ENCODE measurements around the gene CHST11.

CHST11 gene

GRCh38 chr12:104462931-104463339, 6.2 kb downstream of the CHST11 start:
- no peak for DNase-seq (ENCODE audit: low read depth)
- TF ChIP-seq CTCF (IDR thresholded peaks at IDR 0.05; ENCODE audit: control insufficient read depth, extremely low read depth, insufficient read depth): no peak
- no peak overlapping the region for H3K4me3 ChIP-seq (ENCODE audit: low read depth, low read length)

DNA sequence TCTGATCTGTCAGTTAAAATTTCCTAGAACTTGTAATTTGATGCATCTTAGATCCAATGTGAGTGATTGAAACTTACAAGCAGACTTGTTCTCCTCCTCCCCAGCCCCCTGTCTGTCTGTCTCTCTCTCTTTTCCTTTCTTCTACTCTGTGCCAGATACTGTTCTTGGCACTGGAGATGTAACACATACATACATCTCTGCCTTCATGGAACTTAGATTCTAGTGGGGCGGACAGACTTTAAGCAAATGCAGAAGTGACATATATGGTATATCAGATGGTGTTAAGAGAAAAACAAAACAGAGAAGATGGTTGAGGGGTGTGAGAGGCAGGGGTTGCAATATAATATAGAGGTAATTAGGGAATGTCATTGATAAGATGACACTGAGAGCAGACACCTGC, 6.6 kb downstream of the CHST11 start:
- TF ChIP-seq CTCF (IDR thresholded peaks at IDR 0.05; ENCODE audit: control insufficient read depth, extremely low read depth, insufficient read depth): no peak
- no peak overlapping the region for H3K4me3 ChIP-seq (ENCODE audit: low read depth, low read length)
- no peak for DNase-seq (ENCODE audit: low read depth)

GRCh38 chr12:104464899-104465298, 8.2 kb downstream of the CHST11 start:
- H3K4me3 ChIP-seq (ENCODE audit: low read depth, low read length): no peak overlapping the region
- DNase-seq (ENCODE audit: low read depth): no peak
- TF ChIP-seq CTCF (IDR thresholded peaks at IDR 0.05; ENCODE audit: control insufficient read depth, extremely low read depth, insufficient read depth): no peak

DNA sequence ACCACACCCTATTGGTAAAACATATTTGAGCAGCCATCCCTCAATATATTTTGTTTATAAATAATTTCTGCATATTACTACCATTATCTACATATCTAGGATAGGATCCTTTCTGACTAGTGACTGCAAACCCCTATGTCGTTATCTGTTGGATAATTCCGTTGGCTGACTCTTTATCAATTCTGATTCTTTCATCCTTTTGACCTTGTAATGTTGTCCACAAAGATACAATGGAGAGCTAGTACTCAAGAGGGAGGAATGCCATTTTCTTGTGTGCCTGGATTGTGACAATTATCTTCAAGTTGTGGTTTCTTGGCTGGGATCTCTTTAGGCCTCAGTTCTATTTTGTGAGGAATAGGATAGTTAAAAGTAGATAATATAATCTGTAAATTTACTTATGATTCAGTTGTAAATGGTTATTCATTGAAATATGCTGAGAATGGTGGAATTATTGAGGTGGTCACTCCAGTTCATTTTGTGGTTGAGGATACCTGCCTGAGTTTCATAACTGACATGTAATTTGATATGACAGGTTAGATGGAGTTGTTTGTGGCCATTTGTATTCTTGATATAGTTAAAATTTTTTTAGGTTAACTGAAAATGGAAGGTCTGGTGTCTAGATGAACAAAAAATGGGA, 10.1 kb downstream of the CHST11 start:
- DNase-seq (ENCODE audit: low read depth): no peak
- TF ChIP-seq CTCF (IDR thresholded peaks at IDR 0.05; ENCODE audit: control insufficient read depth, extremely low read depth, insufficient read depth): no peak
- no peak overlapping the region for H3K4me3 ChIP-seq (ENCODE audit: low read depth, low read length)

GRCh38 chr12:104467346-104467837, 10.6 kb downstream of the CHST11 start:
- no peak for TF ChIP-seq CTCF (IDR thresholded peaks at IDR 0.05; ENCODE audit: control insufficient read depth, extremely low read depth, insufficient read depth)
- no peak for DNase-seq (ENCODE audit: low read depth)
- H3K4me3 ChIP-seq (ENCODE audit: low read depth, low read length): no peak overlapping the region

- H3K4me3 ChIP-seq (ENCODE audit: low read depth, low read length): no peak overlapping the region
- TF ChIP-seq CTCF (IDR thresholded peaks at IDR 0.05; ENCODE audit: control insufficient read depth, extremely low read depth, insufficient read depth): no peak
- no peak for DNase-seq (ENCODE audit: low read depth)
Measured at GRCh38 chr12:104468371-104468770, 11.6 kb downstream of the CHST11 start.

DNA sequence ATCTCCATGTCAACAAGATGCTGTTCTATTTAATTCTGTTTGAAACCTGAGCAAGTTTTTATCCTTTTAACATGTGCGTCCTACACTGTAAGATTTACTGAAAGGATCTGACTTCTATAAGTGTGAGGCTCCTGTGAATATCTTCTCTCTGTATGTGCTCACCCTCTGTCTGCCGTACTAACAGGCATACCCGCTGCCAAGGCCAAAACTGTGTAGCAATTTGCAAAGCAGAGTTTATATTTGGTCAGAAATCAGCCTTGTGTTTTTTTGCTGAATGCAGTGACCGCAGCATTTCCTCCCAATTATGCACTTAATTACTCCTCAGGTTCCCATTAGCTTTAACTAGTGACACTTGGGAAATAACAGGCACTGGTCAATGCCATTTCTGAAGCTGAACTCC, 12.3 kb downstream of the CHST11 start:
- H3K4me3 ChIP-seq (ENCODE audit: low read depth, low read length): no peak overlapping the region
- no peak for DNase-seq (ENCODE audit: low read depth)
- TF ChIP-seq CTCF (IDR thresholded peaks at IDR 0.05; ENCODE audit: control insufficient read depth, extremely low read depth, insufficient read depth): no peak
